ENCODE measurements around the gene TANK. TPM values are rescaled to one million over a fixed set of nuclear protein-coding genes. Genes with fewer than 3 reads are reported as not detected.

TANK gene
- total and polyA plus RNA-seq, 2 experiments from 2014 or later: 37.6 to 54.7 TPM

DNA sequence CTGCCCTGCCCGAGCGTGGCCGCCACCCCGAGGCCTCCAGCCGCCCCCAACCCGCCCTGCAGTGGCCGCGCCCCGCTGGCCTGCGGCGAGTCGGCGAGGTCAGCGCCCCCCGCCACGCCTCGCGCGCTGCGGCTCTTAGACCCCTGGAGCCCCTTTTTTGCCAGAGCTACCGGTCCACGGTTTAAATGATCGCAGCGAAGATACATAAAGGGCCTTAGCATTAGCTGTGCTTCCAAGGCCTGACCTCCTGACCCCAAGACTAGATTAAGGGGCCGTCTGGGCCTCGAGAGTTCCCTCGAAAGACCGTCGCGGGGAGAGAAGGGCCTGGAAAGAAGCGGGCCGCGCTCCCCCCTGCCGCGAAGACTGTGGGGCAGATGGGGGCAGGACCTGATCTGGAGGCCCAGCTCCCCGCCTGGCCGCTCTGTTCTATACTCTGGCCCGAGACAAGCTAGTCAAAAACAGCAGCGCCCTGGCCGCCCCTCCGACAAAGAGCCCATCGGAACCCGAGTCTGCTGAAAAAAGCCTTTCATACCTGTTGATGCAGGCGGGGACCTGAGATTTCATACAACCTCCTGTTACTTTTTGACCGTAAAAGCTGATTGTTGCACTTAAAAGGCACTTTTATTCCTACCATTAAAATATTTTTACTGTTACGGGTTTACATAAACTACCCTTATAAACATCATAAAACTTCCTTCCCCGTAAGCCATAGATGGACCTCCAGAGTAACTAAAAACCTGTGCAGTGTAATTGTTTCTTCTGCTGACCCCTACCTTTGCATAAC lies 79.3 kb downstream of the TANK start:
- no peaks in the 10 kb centered on the region for H3K9me3 ChIP-seq (ENCODE audit: low read depth)
- H3K9me2 ChIP-seq (replicated peaks; ENCODE audit: insufficient read depth): no peaks in the 10 kb centered on the region
- TF ChIP-seq EZH2phosphoT487 (IDR thresholded peaks at IDR 0.05; ENCODE audit: low read depth, severe bottlenecking, unreplicated experiment): no peak
- TF ChIP-seq CTCF (IDR thresholded peaks at IDR 0.05; ENCODE audit: poor library complexity): no peak
- TF ChIP-seq EZH2 (IDR thresholded peaks at IDR 0.05; ENCODE audit: borderline replicate concordance): no peak
- no peaks in the 10 kb centered on the region for H4K20me1 ChIP-seq (ENCODE audit: insufficient read depth, poor library complexity, severe bottlenecking)
- H3K36me3 ChIP-seq (replicated peaks; ENCODE audit: insufficient read depth, low read depth): no peaks in the 10 kb centered on the region
- no peak overlapping the region for H3K27ac ChIP-seq
- no peaks in the 10 kb centered on the region for H3K27me3 ChIP-seq
- H3K4me3 ChIP-seq: peak overlapping the region; percentile 69
- WGBS (ENCODE audit: low lambda C conversion rate, missing lambda C conversion rate): 53% methylated on average over 28 of the region's 47 CpGs
- H3K79me2 ChIP-seq: no peaks in the 10 kb centered on the region
- no peaks in the 10 kb centered on the region for H3K4me1 ChIP-seq (ENCODE audit: insufficient read depth)
- peak overlapping the region; percentile 88 for H2AFZ ChIP-seq
- H3K4me2 ChIP-seq: peak overlapping the region; percentile 99
- no peak for DNase-seq (ENCODE audit: low spot score)

- H3K9me3 ChIP-seq (ENCODE audit: low read depth): no peaks in the 10 kb centered on the region
- H3K27ac ChIP-seq: no peak overlapping the region
- 60% methylated on average over 1 of the region's 1 CpG for WGBS (ENCODE audit: low lambda C conversion rate, missing lambda C conversion rate)
- H2AFZ ChIP-seq: no peak overlapping the region
- DNase-seq (ENCODE audit: low spot score): no peak
- H3K79me2 ChIP-seq: no peaks in the 10 kb centered on the region
- H3K4me1 ChIP-seq (ENCODE audit: insufficient read depth): no peaks in the 10 kb centered on the region
- TF ChIP-seq CTCF (IDR thresholded peaks at IDR 0.05; ENCODE audit: poor library complexity) (no peak), EZH2phosphoT487 (IDR thresholded peaks at IDR 0.05; ENCODE audit: low read depth, severe bottlenecking, unreplicated experiment) (no peak), EZH2 (IDR thresholded peaks at IDR 0.05; ENCODE audit: borderline replicate concordance) (no peak)
- no peaks in the 10 kb centered on the region for H3K9me2 ChIP-seq (replicated peaks; ENCODE audit: insufficient read depth)
- no peaks in the 10 kb centered on the region for H3K36me3 ChIP-seq (replicated peaks; ENCODE audit: insufficient read depth, low read depth)
- H3K27me3 ChIP-seq: no peaks in the 10 kb centered on the region
- no peak overlapping the region for H3K4me2 ChIP-seq
- H3K4me3 ChIP-seq: no peak overlapping the region
- H4K20me1 ChIP-seq (ENCODE audit: insufficient read depth, poor library complexity, severe bottlenecking): no peaks in the 10 kb centered on the region
Measured at GRCh38 chr2:161241894-161242293, 81.7 kb downstream of the TANK start.

DNA sequence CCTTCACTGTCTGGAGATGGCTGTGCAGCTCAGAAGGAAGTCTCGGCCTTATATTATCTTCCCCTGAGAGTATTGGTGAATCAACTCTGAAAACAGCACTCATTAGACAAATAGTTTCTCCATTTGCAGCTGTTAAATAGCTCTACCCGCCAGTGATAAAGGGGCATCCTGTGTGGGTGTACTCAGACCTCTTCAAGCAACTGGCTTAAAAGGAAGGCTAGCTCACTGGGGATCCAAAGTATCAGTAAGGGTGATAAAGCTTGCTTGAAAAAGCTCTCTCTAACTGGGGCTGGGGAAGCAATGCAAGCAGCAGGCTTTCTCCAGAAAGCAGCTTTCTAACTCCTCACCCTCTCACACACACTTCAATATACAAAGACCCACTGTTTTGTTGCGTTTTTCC lies 83.1 kb downstream of the TANK start:
- no peak overlapping the region for H3K4me3 ChIP-seq
- no peaks in the 10 kb centered on the region for H4K20me1 ChIP-seq (ENCODE audit: insufficient read depth, poor library complexity, severe bottlenecking)
- H3K36me3 ChIP-seq (replicated peaks; ENCODE audit: insufficient read depth, low read depth): no peaks in the 10 kb centered on the region
- no peak for DNase-seq (ENCODE audit: low spot score)
- H2AFZ ChIP-seq: peak overlapping the region; percentile 80
- H3K27ac ChIP-seq: no peak overlapping the region
- H3K79me2 ChIP-seq: no peaks in the 10 kb centered on the region
- TF ChIP-seq EZH2 (IDR thresholded peaks at IDR 0.05; ENCODE audit: borderline replicate concordance): no peak
- TF ChIP-seq CTCF (IDR thresholded peaks at IDR 0.05; ENCODE audit: poor library complexity): no peak
- TF ChIP-seq EZH2phosphoT487 (IDR thresholded peaks at IDR 0.05; ENCODE audit: low read depth, severe bottlenecking, unreplicated experiment): no peak
- no peaks in the 10 kb centered on the region for H3K9me2 ChIP-seq (replicated peaks; ENCODE audit: insufficient read depth)
- H3K9me3 ChIP-seq (ENCODE audit: low read depth): no peaks in the 10 kb centered on the region
- H3K4me1 ChIP-seq (ENCODE audit: insufficient read depth): no peaks in the 10 kb centered on the region
- no peak overlapping the region for H3K4me2 ChIP-seq
- no peaks in the 10 kb centered on the region for H3K27me3 ChIP-seq
- WGBS (ENCODE audit: low lambda C conversion rate, missing lambda C conversion rate): 77% methylated on average over 3 of the region's 3 CpGs
